HepG2 (cell line): ENCODE data around the gene ESR2.

Source experiments
- CHD2 ChIP-seq: IDR thresholded peaks from 2 replicates; pipeline ENCODE4 v1.6.1; 2011; ENCODE audit warnings: low read depth, low read length, improper control_type of control experiment
- CTCF ChIP-seq: sonication (generic); formaldehyde crosslinking; IDR thresholded peaks from 2 replicates; pipeline ENCODE4 v1.5.0; 2020; ENCODE audit warnings: mild to moderate bottlenecking, missing genetic modification reagents, moderate library complexity
- FOXK2 ChIP-seq: fragments of 450-650 bp; IDR thresholded peaks from 2 replicates; pipeline ENCODE4 v1.6.1; 2016
- GABPA ChIP-seq, 2 experiments: IDR thresholded peaks; 2 replicates each; pipeline ENCODE4 v1.6.1; 2011 to 2016; ENCODE audit warnings: low read depth in 2 of 2, low read length in 1 of 2, missing biosample characterization in 1 of 2, missing genetic modification characterization in 1 of 2
- GTF2F1 ChIP-seq: fragments of 150-350 bp; IDR thresholded peaks from 2 replicates; pipeline ENCODE4 v1.6.1; 2014; ENCODE audit warnings: low read length
- HNRNPLL ChIP-seq: fragments of 200-400 bp; formaldehyde crosslinking; IDR thresholded peaks from 2 replicates; pipeline ENCODE4 v1.6.1; 2017; ENCODE audit warnings: mild to moderate bottlenecking, low read depth, low read length; ENCODE audit not compliant: poor library complexity, severe bottlenecking
- TCF12 ChIP-seq, 2 experiments: fragments of 450-650 bp in 1 of 2; sonication (generic) in 1 of 2; formaldehyde crosslinking in 1 of 2; IDR thresholded peaks; 2 replicates each; pipeline versions ENCODE4 v1.6.1 to v1.8.0; 2017 to 2022; ENCODE audit warnings: antibody characterized with exemption in 1 of 2, mild to moderate bottlenecking in 1 of 2, missing genetic modification reagents in 1 of 2, moderate library complexity in 1 of 2
- TCF7 ChIP-seq: sonication (generic); IDR thresholded peaks from 2 replicates; pipeline ENCODE4 v1.6.1; 2016; ENCODE audit warnings: antibody characterized with exemption, low read depth
- ZNF24 ChIP-seq: fragments of 450-650 bp; IDR thresholded peaks from 2 replicates; pipeline ENCODE4 v1.6.1; 2017; ENCODE audit warnings: antibody characterized with exemption, mild to moderate bottlenecking
- ZNF350 ChIP-seq: sonication (generic); formaldehyde crosslinking; IDR thresholded peaks from 2 replicates; pipeline ENCODE4 v1.4.0; 2020; ENCODE audit warnings: mild to moderate bottlenecking, low read depth, missing genetic modification reagents, borderline replicate concordance
- ZNF580 ChIP-seq: IDR thresholded peaks from 2 replicates; pipeline ENCODE4 v1.6.1; 2016; ENCODE audit warnings: low read depth, borderline replicate concordance
- ZNF674 ChIP-seq: sonication (generic); formaldehyde crosslinking; IDR thresholded peaks from 2 replicates; pipeline ENCODE4 v1.5.0; 2020; ENCODE audit warnings: low read depth, mild to moderate bottlenecking, missing genetic modification reagents
- ZNF746 ChIP-seq: sonication (generic); formaldehyde crosslinking; IDR thresholded peaks from 2 replicates; pipeline ENCODE4 v1.8.0; 2022; ENCODE audit warnings: mild to moderate bottlenecking, missing genetic modification reagents

GRCh38 chr14:64200170-64200569, 94.0 kb downstream of the ESR2 start:
- TF ChIP-seq TCF7 = no peak
- TF ChIP-seq GABPA (IDR thresholded peaks at IDR 0.05; ENCODE audit: low read depth, low read length) = no peak
- TF ChIP-seq GABPA (CRISPR knock-in tag; IDR thresholded peaks at IDR 0.05; ENCODE audit: low read depth) = no peak
- no peak for TF ChIP-seq CHD2
- no peak for TF ChIP-seq CTCF (CRISPR knock-in tag)
- TF ChIP-seq GTF2F1 = no peak
- TF ChIP-seq ZNF674 (CRISPR knock-in tag) = no peak
- no peak for TF ChIP-seq ZNF350 (CRISPR knock-in tag)
- TF ChIP-seq TCF12 (IDR thresholded peaks at IDR 0.05) = no peak
- TF ChIP-seq TCF12 (CRISPR knock-in tag; IDR thresholded peaks at IDR 0.05) = no peak
- no peak for TF ChIP-seq FOXK2
- TF ChIP-seq ZNF24 = no peak
- no peak for TF ChIP-seq ZNF746 (CRISPR knock-in tag)
- no peak for TF ChIP-seq HNRNPLL
- TF ChIP-seq ZNF580 (CRISPR knock-in tag) = no peak
